ENCODE measurements around the gene PTH2R. TPM values are rescaled to one million over a fixed set of nuclear protein-coding genes. Genes with fewer than 3 reads are reported as not detected.

Gene PTH2R
- total and polyA plus RNA-seq, 2 of the 4 experiments (the other 2 are of a cell fraction), result under 0.01 TPM; not detected in 1

GRCh38 chr2:208488686-208489564, 82.3 kb downstream of the PTH2R start:
- Histone ChIP-seq H3K9me3 (ENCODE audit: control insufficient read depth, insufficient read depth, low read length) (peaks cover 29% of the 10 kb centered on the region), H3K4me3 (ENCODE audit: insufficient read depth, low read depth, low read length) (no peak overlapping the region), H4K91ac (ENCODE audit: insufficient read depth, low read depth, low read length) (no peak overlapping the region), H3K27ac (ENCODE audit: insufficient read depth, low read length) (no peak overlapping the region), H2BK5ac (ENCODE audit: low read depth, low read length, poor library complexity, severe bottlenecking) (no peak overlapping the region), H3K27me3 (ENCODE audit: control insufficient read depth, insufficient read depth, low read length) (no peaks in the 10 kb centered on the region), H4K8ac (ENCODE audit: low read depth in 2 of 2, low read length in 2 of 2) (no peak overlapping the region), H3K18ac (ENCODE audit: low read depth, low read length) (no peak overlapping the region), H2AK5ac (ENCODE audit: low read depth, low read length) (no peak overlapping the region), H2AK9ac (replicated peaks; ENCODE audit: low read depth, low read length, poor library complexity) (no peak overlapping the region), H3K23ac (ENCODE audit: low read depth, low read length) (no peak overlapping the region), H3K9me1 (ENCODE audit: insufficient read depth, low read length) (no peaks in the 10 kb centered on the region), H4K20me1 (ENCODE audit: insufficient read depth, low read length) (no peaks in the 10 kb centered on the region), H3K56ac (ENCODE audit: extremely low read depth, insufficient read depth, low read length) (no peak overlapping the region), H3K4me1 (ENCODE audit: control insufficient read depth, insufficient read depth, low read length) (no peaks in the 10 kb centered on the region), H2BK20ac (ENCODE audit: low read depth, low read length) (no peak overlapping the region), H2AFZ (replicated peaks; ENCODE audit: low read length, poor library complexity) (no peak overlapping the region), H2BK120ac (ENCODE audit: low read depth, low read length) (no peak overlapping the region), H3K4ac (ENCODE audit: low read depth, low read length) (no peak overlapping the region), H3K4me2 (ENCODE audit: low read depth, low read length) (no peak overlapping the region), H3K36me3 (ENCODE audit: control insufficient read depth, insufficient read depth, low read length) (no peaks in the 10 kb centered on the region), H4K5ac (ENCODE audit: low read depth, low read length) (no peak overlapping the region), H3K79me1 (ENCODE audit: low read depth in 1 of 2, low read length in 2 of 2) (no peaks in the 10 kb centered on the region), H3K9ac (ENCODE audit: low read depth, low read length) (no peak overlapping the region), H3K14ac (replicated peaks; ENCODE audit: low read depth, low read length) (no peak overlapping the region), H2BK15ac (ENCODE audit: low read depth, low read length) (no peak overlapping the region)
- POLR2A ChIA-PET (ENCODE audit: unreplicated experiment), result no interaction called here
- in situ Hi-C loops (cut with MboI; ENCODE audit: low sequenced_read_pairs), result no loop called here
- ATAC-seq (ENCODE audit: low read depth) (no peak), DNase-seq (no peak)
- WGBS, 2 experiments (ENCODE audit: extremely low coverage in 2 of 2, insufficient read length in 1 of 2), result no CpG with 5 or more reads among the region's 12 CpGs
- CTCF ChIA-PET, result no interaction called here
- BruUV-seq (replicated peaks), result no TSS peak
- intact Hi-C loops (cut with micrococcal nuclease), result no loop called here
- dilution Hi-C loops (cut with HindIII; ENCODE audit: low sequenced_read_pairs, unreplicated experiment), result no loop called here
- TF ChIP-seq FOS (IDR thresholded peaks at IDR 0.05; ENCODE audit: low read depth, low read length), result no peak
- TF ChIP-seq MAZ (IDR thresholded peaks at IDR 0.05; ENCODE audit: borderline replicate concordance, low read depth, low read length), result no peak
- TF ChIP-seq CHD1 (IDR thresholded peaks at IDR 0.05; ENCODE audit: low read depth, low read length), result no peak
- no peak for TF ChIP-seq RAD21 (IDR thresholded peaks at IDR 0.05; ENCODE audit: low read length)
- TF ChIP-seq CEBPB (IDR thresholded peaks at IDR 0.05; ENCODE audit: low read depth, low read length), result no peak
- TF ChIP-seq ELK1 (IDR thresholded peaks at IDR 0.05; ENCODE audit: borderline replicate concordance, low read depth, low read length), result no peak
- TF ChIP-seq MAFK (IDR thresholded peaks at IDR 0.05; ENCODE audit: low read depth, low read length), result no peak
- no peak for TF ChIP-seq SMC3 (IDR thresholded peaks at IDR 0.05; ENCODE audit: low read depth, low read length)
- TF ChIP-seq NFE2L2 (IDR thresholded peaks at IDR 0.05; ENCODE audit: low read depth, low read length), result no peak
- no peak for TF ChIP-seq MXI1 (IDR thresholded peaks at IDR 0.05; ENCODE audit: borderline replicate concordance, low read depth, low read length)
- TF ChIP-seq POLR2A (IDR thresholded peaks at IDR 0.05; ENCODE audit: low read depth, low read length), result no peak
- TF ChIP-seq CTCF (conservative IDR thresholded peaks at IDR 0.05; ENCODE audit: low read depth, low read length), result no peak
- no peak for TF ChIP-seq RFX5 (IDR thresholded peaks at IDR 0.05; ENCODE audit: low read depth, low read length)
- TF ChIP-seq USF2 (IDR thresholded peaks at IDR 0.05; ENCODE audit: low read depth, low read length), result no peak
- no peak for TF ChIP-seq RCOR1 (IDR thresholded peaks at IDR 0.05; ENCODE audit: insufficient replicate concordance, low read length)

All from IMR-90 (cell line).